Sigmoid colon (tissue), 4 donors: ENCODE results near the gene OXSR1.

Experiments used
- CTCF ChIP-seq, 4 experiments: fragments of 450-650 bp in 3 of 4; fragments of 200-600 bp in 1 of 4; IDR thresholded peaks; one replicate each; pipeline ENCODE4 v1.5.1; 2016 to 2019; ENCODE audit warnings: antibody characterized with exemption in 4 of 4, mild to moderate bottlenecking in 3 of 4, moderate library complexity in 2 of 4
- POLR2A ChIP-seq, 2 donors: fragments of 450-650 bp; IDR thresholded peaks; one replicate each; pipeline ENCODE4 v1.6.1; 2016; ENCODE audit warnings: antibody characterized with exemption in 2 of 2, mild to moderate bottlenecking in 2 of 2, moderate library complexity in 2 of 2
- POLR2AphosphoS5 ChIP-seq, 4 donors: sonication (generic); formaldehyde crosslinking; IDR thresholded peaks; one replicate each; pipeline ENCODE4 v1.6.1; 2017; ENCODE audit warnings: antibody characterized with exemption in 4 of 4

GRCh38 chr3:38141952-38142273 lies 23.4 kb upstream of the OXSR1 start:
- TF ChIP-seq CTCF (IDR thresholded peaks at IDR 0.05) (no peak), POLR2A (IDR thresholded peaks at IDR 0.05) (no peak), POLR2AphosphoS5 (IDR thresholded peaks at IDR 0.05) (no peak)
